Measurements from ENCODE around the gene CCDC121.

GRCh38 chr2:27593240-27593639 lies 35.6 kb downstream of the CCDC121 start:
- TF ChIP-seq, protein P1, sequence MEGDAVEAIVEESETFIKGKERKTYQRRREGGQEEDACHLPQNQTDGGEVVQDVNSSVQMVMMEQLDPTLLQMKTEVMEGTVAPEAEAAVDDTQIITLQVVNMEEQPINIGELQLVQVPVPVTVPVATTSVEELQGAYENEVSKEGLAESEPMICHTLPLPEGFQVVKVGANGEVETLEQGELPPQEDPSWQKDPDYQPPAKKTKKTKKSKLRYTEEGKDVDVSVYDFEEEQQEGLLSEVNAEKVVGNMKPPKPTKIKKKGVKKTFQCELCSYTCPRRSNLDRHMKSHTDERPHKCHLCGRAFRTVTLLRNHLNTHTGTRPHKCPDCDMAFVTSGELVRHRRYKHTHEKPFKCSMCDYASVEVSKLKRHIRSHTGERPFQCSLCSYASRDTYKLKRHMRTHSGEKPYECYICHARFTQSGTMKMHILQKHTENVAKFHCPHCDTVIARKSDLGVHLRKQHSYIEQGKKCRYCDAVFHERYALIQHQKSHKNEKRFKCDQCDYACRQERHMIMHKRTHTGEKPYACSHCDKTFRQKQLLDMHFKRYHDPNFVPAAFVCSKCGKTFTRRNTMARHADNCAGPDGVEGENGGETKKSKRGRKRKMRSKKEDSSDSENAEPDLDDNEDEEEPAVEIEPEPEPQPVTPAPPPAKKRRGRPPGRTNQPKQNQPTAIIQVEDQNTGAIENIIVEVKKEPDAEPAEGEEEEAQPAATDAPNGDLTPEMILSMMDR (IDR thresholded peaks at IDR 0.05; ENCODE audit: insufficient read depth, low read depth, low read length) = no peak
- TF ChIP-seq EZH2 (IDR thresholded peaks at IDR 0.05; ENCODE audit: insufficient read depth, low read length) = no peak

All from astrocyte (in vitro differentiated cells and primary cell).